ACC112 (cell line): ENCODE data around the gene SPAG16.

ENCODE experiments used
- H2AFZ ChIP-seq: fragments of 200-600 bp; sonication (generic); one replicate; pipeline ENCODE4 v1.6.0; 2017; ENCODE audit warnings: antibody characterized with exemption, low read length; ENCODE audit not compliant: unreplicated experiment
- H3K27ac ChIP-seq: fragments of 200-600 bp; sonication (generic); 2 replicates; pipeline ENCODE4 v1.5.1; 2014; ENCODE audit warnings: low read depth, mild to moderate bottlenecking, antibody characterized with exemption, low read length, moderate library complexity
- H3K27me3 ChIP-seq: fragments of 200-600 bp; sonication (generic); 2 replicates; pipeline ENCODE4 v1.6.1; 2014; ENCODE audit warnings: mild to moderate bottlenecking, antibody characterized with exemption, low read length, moderate library complexity, mixed read lengths; ENCODE audit not compliant: insufficient read depth
- H3K36me3 ChIP-seq: fragments of 200-600 bp; sonication (generic); 2 replicates; pipeline ENCODE4 v1.6.1; 2016; ENCODE audit warnings: mild to moderate bottlenecking, antibody characterized with exemption, low read length, moderate library complexity, mixed read lengths; ENCODE audit not compliant: insufficient read depth
- H3K4me1 ChIP-seq: fragments of 200-600 bp; sonication (generic); one replicate; pipeline ENCODE4 v1.6.1; 2016; ENCODE audit warnings: low read length, mixed read lengths; ENCODE audit not compliant: insufficient read depth, unreplicated experiment, control insufficient read depth
- H3K4me3 ChIP-seq: fragments of 200-600 bp; sonication (generic); 2 replicates; pipeline ENCODE4 v1.5.1; 2014; ENCODE audit warnings: mild to moderate bottlenecking, low read depth, low read length
- H3K79me2 ChIP-seq: fragments of 200-600 bp; sonication (generic); one replicate; pipeline ENCODE4 v1.6.0; 2016; ENCODE audit warnings: low read length; ENCODE audit not compliant: control insufficient read depth, unreplicated experiment, insufficient read depth

Gene SPAG16

DNA sequence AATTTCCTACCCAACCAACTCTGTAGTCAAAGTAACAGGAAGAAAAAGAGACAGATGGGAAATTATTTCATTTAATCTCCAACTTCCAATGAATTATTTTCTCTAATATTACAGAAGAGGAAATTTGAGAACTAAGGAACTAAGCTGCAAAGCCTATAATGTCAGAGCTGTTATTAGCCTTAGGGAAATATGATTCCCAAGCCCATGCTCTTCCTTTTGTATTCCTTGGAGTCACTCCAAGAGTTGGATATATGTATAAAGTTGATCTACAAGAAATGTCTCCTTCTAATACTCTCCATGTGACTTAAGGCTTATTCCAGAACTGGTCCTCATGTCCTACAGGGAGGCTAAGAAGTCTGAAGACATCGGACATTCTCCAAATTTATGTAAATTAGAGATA is 1095.0 kb downstream of the SPAG16 start:
- Histone ChIP-seq H3K79me2 (no peaks in the 10 kb centered on the region), H3K36me3 (no peaks in the 10 kb centered on the region), H3K4me3 (no peak overlapping the region), H3K27me3 (no peaks in the 10 kb centered on the region), H3K4me1 (peaks cover 32% of the 10 kb centered on the region), H3K27ac (no peak overlapping the region), H2AFZ (no peak overlapping the region)

DNA sequence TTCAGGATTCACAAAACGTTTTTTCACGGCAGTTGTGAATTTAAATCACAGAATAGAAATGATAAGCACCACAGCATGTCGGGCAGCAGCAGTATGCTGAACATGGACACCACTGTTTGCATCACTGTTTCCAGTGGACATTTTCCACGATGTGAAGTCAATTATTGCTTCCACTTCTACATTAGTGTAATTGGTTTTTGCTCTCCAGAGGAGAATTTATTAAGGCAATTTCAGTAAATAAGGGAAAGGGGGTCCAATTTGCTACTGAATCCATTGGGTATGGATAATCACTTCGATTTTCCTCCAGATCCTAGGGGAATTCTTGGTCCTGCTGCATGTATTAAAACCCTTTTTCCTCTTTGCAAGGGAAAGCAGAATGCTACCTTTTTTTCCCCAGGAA is 1096.4 kb downstream of the SPAG16 start:
- no peaks in the 10 kb centered on the region for H3K27me3 ChIP-seq

DNA sequence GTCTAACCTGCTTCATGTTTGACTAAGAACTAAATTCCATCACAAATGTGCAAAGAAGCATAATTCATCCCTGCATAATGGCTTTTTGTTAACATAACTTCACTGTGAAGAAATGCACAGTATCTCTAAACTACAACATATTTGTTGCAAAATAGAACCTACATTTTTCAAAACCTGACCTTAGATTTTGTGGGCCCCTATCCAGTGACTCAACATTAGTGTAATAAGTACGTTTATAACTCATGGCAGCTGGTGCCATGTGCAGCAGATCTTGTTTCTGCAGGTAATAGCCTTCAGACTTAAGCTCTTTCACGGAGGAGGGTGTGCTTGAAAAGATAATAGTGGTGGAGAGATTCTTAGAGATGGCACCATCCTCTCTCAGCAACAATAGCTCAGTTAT is 1098.0 kb downstream of the SPAG16 start:
- no peaks in the 10 kb centered on the region for H3K79me2 ChIP-seq
- peaks cover 23% of the 10 kb centered on the region for H3K4me1 ChIP-seq
- no peak overlapping the region for H3K27ac ChIP-seq
- no peaks in the 10 kb centered on the region for H3K27me3 ChIP-seq
- H3K36me3 ChIP-seq, result no peaks in the 10 kb centered on the region
- H2AFZ ChIP-seq, result no peak overlapping the region
- no peak overlapping the region for H3K4me3 ChIP-seq

More for the DNA sequence above, 1096.4 kb downstream of the SPAG16 start:
- Histone ChIP-seq H3K79me2 (no peaks in the 10 kb centered on the region), H3K27ac (no peak overlapping the region), H2AFZ (no peak overlapping the region), H3K36me3 (no peaks in the 10 kb centered on the region), H3K4me1 (peaks cover 32% of the 10 kb centered on the region), H3K4me3 (no peak overlapping the region)

DNA sequence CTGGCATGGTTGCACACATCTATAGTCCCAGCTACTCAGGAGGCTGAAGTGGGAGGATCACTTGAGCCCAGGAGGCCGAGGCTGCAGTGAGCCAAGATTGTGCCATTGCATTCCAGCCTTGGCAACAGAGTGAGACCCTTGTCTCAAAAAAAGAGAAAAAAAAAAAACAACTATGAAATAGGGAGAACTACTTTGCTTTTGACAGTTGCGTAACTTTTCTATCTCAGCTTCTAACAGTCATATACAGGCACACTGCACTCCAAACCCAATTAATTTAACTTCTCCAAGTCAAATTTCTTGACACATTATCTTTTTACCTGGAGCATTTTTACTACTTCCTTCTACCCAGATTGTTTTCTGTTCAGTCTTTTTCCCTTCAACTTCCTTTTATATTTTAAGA is 1102.5 kb downstream of the SPAG16 start:
- H2AFZ ChIP-seq, result no peak overlapping the region
- H3K4me3 ChIP-seq, result no peak overlapping the region
- no peaks in the 10 kb centered on the region for H3K36me3 ChIP-seq
- H3K4me1 ChIP-seq, result no peaks in the 10 kb centered on the region
- H3K79me2 ChIP-seq, result no peaks in the 10 kb centered on the region
- no peaks in the 10 kb centered on the region for H3K27me3 ChIP-seq
- no peak overlapping the region for H3K27ac ChIP-seq

DNA sequence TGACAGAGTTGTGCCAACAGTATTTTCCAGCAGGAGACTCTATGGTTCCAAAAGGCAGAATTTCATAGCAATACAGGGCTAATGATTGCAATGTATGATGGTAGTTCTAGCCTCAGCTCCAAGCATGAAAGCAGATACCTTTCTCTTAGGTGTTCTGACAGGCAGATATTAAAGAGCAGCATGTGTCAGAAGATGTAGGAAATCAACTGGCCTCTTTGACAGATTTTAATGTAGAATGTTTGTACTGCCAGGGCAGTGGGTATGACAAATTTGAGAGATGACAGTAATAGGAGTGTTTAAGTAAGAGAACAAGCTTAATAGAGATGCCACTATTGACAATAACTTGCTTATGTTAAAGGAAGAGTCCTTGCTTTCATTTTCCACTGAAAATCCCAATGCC is 1105.1 kb downstream of the SPAG16 start:
- no peaks in the 10 kb centered on the region for H3K4me1 ChIP-seq
- no peaks in the 10 kb centered on the region for H3K79me2 ChIP-seq
- H3K27me3 ChIP-seq, result no peaks in the 10 kb centered on the region
- no peak overlapping the region for H2AFZ ChIP-seq
- H3K36me3 ChIP-seq, result no peaks in the 10 kb centered on the region
- H3K4me3 ChIP-seq, result no peak overlapping the region
- H3K27ac ChIP-seq, result no peak overlapping the region

DNA sequence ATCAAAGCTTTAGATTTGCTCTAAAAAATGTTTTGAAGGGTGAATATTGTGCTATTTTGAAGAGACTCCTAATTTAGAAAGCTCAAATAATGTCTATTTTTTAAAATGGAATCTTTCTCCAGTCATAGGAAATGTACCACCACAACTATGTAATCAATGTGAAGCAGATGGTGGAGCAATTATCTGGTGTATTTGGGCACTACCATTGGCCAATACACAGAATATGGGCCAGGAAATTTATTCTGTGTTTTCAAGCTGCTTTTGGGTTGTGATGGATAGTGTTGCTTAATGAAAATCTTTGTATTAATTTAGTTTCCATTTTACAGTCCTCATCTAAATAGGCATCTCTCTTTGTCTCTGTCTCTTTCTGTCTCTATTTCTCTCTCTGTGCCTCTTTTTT is 1109.5 kb downstream of the SPAG16 start:
- Histone ChIP-seq H3K27ac (no peak overlapping the region), H3K4me3 (no peak overlapping the region), H3K4me1 (peaks cover 9% of the 10 kb centered on the region), H3K27me3 (no peaks in the 10 kb centered on the region), H2AFZ (no peak overlapping the region), H3K36me3 (no peaks in the 10 kb centered on the region), H3K79me2 (no peaks in the 10 kb centered on the region)

DNA sequence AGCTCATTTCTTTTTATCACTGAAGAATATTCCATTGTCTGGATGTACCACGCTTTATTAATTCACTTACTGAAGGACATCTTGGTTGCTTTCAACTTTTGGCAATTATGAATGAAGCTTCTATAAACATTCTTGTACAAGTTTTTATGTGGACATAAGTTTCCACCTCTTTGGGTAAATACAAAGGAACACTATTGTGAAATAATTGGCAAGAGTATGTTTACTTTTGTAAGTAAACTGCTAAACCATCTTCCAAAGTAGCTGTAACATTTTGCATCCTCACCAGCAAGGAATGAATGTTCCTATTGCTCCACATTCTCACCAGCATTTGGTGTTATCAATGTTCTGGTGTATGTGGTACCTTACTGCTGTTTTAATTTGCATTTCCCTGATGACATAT is 1110.8 kb downstream of the SPAG16 start:
- Histone ChIP-seq H3K27ac (no peak overlapping the region), H3K79me2 (no peaks in the 10 kb centered on the region), H3K36me3 (no peaks in the 10 kb centered on the region), H3K4me1 (peaks cover 9% of the 10 kb centered on the region), H3K4me3 (no peak overlapping the region), H2AFZ (peak overlapping the region; percentile 6), H3K27me3 (no peaks in the 10 kb centered on the region)

DNA sequence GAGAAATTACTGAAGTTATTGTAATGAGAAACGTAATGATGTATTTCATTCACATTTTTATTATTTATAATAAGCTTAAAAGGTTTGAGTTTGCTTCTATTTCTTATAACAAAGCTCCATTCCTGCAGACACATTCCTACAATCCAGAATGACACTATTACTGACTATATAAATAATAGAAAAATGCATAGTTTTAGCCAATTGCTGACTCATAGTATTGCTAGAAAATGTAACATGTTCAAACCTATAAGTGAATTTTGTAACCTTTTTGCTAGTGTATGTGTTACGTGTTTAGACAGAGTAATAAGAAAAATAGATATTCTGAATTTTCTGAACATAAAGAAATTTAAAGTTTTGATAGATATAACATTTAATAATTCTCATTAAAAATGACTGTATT is 1117.3 kb downstream of the SPAG16 start:
- H3K27me3 ChIP-seq, result no peaks in the 10 kb centered on the region
- H2AFZ ChIP-seq, result no peak overlapping the region
- H3K4me3 ChIP-seq, result no peak overlapping the region
- no peak overlapping the region for H3K27ac ChIP-seq
- no peaks in the 10 kb centered on the region for H3K36me3 ChIP-seq
- H3K4me1 ChIP-seq, result peaks cover 6% of the 10 kb centered on the region
- no peaks in the 10 kb centered on the region for H3K79me2 ChIP-seq

DNA sequence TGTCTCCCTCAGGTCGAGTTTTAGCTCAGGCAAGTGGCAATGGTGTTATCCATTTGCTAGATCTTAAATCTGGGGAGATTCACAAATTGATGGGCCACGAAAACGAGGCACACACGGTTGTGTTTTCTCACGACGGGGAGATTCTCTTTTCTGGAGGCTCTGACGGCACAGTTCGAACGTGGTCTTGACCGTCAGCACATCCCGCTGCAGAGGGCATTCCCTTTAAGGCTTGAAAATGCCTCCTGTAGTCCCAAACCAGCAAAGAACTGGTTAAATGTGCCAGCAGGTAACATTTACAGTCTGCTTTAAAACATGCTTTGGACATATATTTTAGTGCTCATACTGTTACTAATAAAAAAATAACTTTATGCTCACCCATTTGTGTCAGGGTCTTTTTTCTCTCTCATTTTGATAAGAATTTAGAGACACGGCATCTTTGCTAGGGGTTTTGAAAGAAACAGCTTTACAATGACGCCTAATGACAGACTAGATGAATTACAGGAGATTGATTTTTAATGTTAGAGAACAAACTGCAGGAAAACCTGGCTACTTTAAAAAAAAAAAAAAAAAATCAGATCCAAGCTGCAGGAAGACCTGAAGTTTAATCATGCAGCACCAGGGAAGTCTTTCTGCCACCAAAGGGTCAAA is 1126.0 kb downstream of the SPAG16 start:
- Histone ChIP-seq H3K79me2 (no peaks in the 10 kb centered on the region), H2AFZ (no peak overlapping the region)

DNA sequence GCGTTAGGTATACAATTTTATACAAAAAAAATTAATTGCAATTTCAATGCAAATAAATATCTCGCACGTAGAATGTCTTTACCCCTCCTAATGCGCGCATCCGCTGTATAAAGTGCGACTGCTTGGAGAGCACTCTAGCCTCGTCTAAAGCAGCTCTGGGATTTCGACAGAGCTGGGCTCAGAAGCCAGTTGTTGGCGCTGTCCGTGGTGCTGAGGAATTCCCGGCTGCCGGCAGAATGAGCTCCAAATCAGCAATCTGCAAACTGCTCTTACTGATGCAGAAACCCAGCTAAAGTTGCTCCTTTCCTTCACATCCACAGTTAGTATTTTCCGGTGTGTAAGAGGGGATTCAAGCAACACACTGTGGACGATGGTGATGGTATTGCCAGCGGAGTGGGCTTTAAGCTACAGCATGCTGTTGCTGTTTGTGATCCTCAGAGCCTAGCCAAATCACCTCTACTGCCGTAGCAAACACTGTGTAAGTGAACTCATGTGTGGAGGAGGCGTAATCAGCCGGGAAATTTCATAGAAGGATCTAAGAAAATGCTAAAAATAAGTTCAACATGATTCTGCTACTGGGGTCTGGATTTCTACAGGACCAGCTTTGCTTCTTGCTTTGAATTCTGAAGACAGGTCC is 1126.8 kb downstream of the SPAG16 start, which contains the start of gene VWC2L:
Gene VWC2L, plus strand, starts transcription at position 137 of the 637 bp plus-strand sequence. CDS start 3,140 bp downstream, outside the sequence.
- H3K27me3 ChIP-seq, result no peaks in the 10 kb centered on the region
- no peaks in the 10 kb centered on the region for H3K79me2 ChIP-seq
- peak within 1 kb of the TSS; percentile 23 for H3K4me3 ChIP-seq
- H3K27ac ChIP-seq, result no peak within 1 kb of the TSS
- no peaks in the 10 kb centered on the region for H3K36me3 ChIP-seq
- H2AFZ ChIP-seq, result no peak within 1 kb of the TSS
- H3K4me1 ChIP-seq, result peaks cover 2% of the 10 kb centered on the region

More for the DNA sequence above, 1126.0 kb downstream of the SPAG16 start:
- H3K4me3 ChIP-seq, result peak overlapping the region; percentile 23
- no peak overlapping the region for H3K27ac ChIP-seq
- no peaks in the 10 kb centered on the region for H3K27me3 ChIP-seq
- H3K4me1 ChIP-seq, result peaks cover 2% of the 10 kb centered on the region
- H3K36me3 ChIP-seq, result no peaks in the 10 kb centered on the region

DNA sequence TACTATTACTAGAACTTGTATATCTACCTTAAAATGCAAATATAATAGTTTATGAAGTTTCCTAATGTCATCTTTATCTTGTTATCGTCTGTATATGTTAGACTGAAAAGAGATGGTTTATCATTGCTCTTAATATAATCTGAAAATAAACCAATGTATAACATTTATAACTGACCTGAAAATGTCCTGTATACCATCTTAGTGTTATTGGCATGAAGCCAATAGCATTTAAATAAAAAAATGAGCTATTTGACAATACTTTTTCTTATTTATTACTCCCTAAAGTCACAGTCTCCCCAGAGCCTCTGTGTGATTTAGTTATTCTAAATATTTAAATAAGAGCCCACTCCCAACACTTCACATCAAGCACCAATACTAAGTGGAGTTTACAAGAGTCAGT is 1128.4 kb downstream of the SPAG16 start:
- no peaks in the 10 kb centered on the region for H3K79me2 ChIP-seq
- H3K36me3 ChIP-seq, result no peaks in the 10 kb centered on the region
- H3K27ac ChIP-seq, result no peak overlapping the region
- no peak overlapping the region for H3K4me3 ChIP-seq
- no peaks in the 10 kb centered on the region for H3K27me3 ChIP-seq
- H3K4me1 ChIP-seq, result peaks cover 2% of the 10 kb centered on the region
- no peak overlapping the region for H2AFZ ChIP-seq
